ENCODE results near the gene CNOT4. TPM values are rescaled to one million over a fixed set of nuclear protein-coding genes. Genes with fewer than 3 reads are reported as not detected.

Gene CNOT4
- total RNA-seq, 1 experiment from 2014 or later, result 26.0 TPM

DNA sequence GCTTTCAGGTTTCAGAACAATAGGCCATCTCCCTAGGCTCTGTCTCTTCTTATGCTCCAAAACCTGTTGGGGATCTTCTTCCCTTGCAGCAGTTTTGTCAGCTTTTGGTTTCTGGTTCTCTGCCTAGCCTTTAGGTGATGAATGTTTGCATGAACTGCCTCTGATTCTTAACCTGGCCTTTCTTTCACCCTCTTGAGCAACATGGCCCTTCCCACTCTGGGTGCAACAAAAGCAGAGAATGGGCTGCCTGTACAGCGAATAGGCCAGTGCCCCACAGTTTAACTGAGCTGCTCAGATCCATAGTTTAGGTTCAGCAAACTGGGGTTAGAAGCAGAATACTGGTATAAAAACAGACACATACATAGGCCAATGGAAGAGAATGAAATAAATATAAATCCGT, 29.7 kb upstream of the CNOT4 start:
- H3K27me3 Mint-ChIP-seq (ENCODE audit: unreplicated experiment), result no peaks in the 10 kb centered on the region
- CTCF ChIA-PET, result interaction anchor here (0.5 kb wide), 1 partner anchor 91 kb away, joined by 3 read pairs; no protein-coding TSS in a partner anchor
- intact Hi-C loops (cut with micrococcal nuclease; ENCODE audit: unreplicated experiment), result no loop called here
- BruUV-seq (replicated peaks), result no TSS peak
- TF ChIP-seq, protein P1, sequence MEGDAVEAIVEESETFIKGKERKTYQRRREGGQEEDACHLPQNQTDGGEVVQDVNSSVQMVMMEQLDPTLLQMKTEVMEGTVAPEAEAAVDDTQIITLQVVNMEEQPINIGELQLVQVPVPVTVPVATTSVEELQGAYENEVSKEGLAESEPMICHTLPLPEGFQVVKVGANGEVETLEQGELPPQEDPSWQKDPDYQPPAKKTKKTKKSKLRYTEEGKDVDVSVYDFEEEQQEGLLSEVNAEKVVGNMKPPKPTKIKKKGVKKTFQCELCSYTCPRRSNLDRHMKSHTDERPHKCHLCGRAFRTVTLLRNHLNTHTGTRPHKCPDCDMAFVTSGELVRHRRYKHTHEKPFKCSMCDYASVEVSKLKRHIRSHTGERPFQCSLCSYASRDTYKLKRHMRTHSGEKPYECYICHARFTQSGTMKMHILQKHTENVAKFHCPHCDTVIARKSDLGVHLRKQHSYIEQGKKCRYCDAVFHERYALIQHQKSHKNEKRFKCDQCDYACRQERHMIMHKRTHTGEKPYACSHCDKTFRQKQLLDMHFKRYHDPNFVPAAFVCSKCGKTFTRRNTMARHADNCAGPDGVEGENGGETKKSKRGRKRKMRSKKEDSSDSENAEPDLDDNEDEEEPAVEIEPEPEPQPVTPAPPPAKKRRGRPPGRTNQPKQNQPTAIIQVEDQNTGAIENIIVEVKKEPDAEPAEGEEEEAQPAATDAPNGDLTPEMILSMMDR (IDR thresholded peaks at IDR 0.05; ENCODE audit: unreplicated experiment), result no peak
- no peaks in the 10 kb centered on the region for H3K9me3 Mint-ChIP-seq (ENCODE audit: low read depth, unreplicated experiment)
- DNase-seq, result no peak
- H3K36me3 Mint-ChIP-seq (ENCODE audit: insufficient read depth, unreplicated experiment), result no peaks in the 10 kb centered on the region
- H3K27ac Mint-ChIP-seq (ENCODE audit: unreplicated experiment), result no peak overlapping the region
- no peak overlapping the region for H3K4me3 Mint-ChIP-seq (ENCODE audit: low read depth, unreplicated experiment)
- no peaks in the 10 kb centered on the region for H3K4me1 Mint-ChIP-seq (ENCODE audit: low read depth, unreplicated experiment)

DNA sequence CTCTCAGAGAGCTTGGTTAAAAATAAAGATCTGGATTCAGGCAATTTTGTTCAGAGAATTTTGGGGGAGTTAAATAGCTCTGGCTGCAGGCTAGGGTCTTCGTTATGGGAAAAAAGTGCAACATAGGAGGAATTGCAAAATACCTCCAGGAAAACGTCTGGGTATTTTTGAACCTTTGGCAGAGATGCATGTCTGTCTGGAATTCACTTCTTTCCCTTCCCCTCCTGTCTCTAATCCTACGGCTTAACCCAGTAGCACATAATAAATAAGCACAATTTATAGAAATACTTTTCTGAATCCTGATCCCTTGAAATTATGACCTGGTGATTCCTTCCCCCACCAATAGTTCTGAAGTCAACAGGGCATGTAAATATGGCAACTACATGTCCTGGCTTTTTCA, 28.5 kb upstream of the CNOT4 start:
- Mint-ChIP-seq H3K4me3 (ENCODE audit: low read depth, unreplicated experiment) (no peak overlapping the region), H3K27me3 (ENCODE audit: unreplicated experiment) (no peaks in the 10 kb centered on the region), H3K27ac (ENCODE audit: unreplicated experiment) (no peak overlapping the region), H3K36me3 (ENCODE audit: insufficient read depth, unreplicated experiment) (no peaks in the 10 kb centered on the region), H3K4me1 (ENCODE audit: low read depth, unreplicated experiment) (no peaks in the 10 kb centered on the region), H3K9me3 (ENCODE audit: low read depth, unreplicated experiment) (no peaks in the 10 kb centered on the region)
- TF ChIP-seq, protein P1 (IDR thresholded peaks at IDR 0.05; ENCODE audit: unreplicated experiment), result no peak
- DNase-seq, result no peak
- intact Hi-C loops (cut with micrococcal nuclease; ENCODE audit: unreplicated experiment), result no loop called here
- BruUV-seq (replicated peaks), result no TSS peak
- CTCF ChIA-PET, result no interaction called here

DNA sequence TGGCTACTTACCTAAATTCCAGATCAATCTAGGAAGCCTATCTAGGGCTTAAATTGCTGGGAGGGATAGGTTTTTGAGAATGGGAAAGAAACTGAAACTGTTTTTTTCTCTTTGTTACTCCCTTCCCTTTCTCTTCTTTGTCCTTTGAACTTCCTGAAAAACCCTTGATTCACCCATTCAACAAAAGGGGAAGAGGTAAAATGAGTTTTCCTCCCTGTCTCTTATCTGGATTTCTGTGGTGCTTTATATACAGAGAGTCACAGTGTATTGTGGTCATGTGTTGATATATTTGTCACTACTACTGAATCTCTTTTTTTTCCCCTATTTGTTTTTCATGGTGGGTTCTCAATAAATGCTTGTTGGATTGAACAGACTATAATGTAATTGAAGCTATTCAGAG, 28.0 kb upstream of the CNOT4 start:
- no peaks in the 10 kb centered on the region for H3K27me3 Mint-ChIP-seq (ENCODE audit: unreplicated experiment)
- CTCF ChIA-PET, result no interaction called here
- no peak overlapping the region for H3K4me3 Mint-ChIP-seq (ENCODE audit: low read depth, unreplicated experiment)
- no peak for DNase-seq
- TF ChIP-seq, protein P1 (IDR thresholded peaks at IDR 0.05; ENCODE audit: unreplicated experiment), result no peak
- intact Hi-C loops (cut with micrococcal nuclease; ENCODE audit: unreplicated experiment), result no loop called here
- H3K27ac Mint-ChIP-seq (ENCODE audit: unreplicated experiment), result no peak overlapping the region
- no peaks in the 10 kb centered on the region for H3K4me1 Mint-ChIP-seq (ENCODE audit: low read depth, unreplicated experiment)
- H3K9me3 Mint-ChIP-seq (ENCODE audit: low read depth, unreplicated experiment), result no peaks in the 10 kb centered on the region
- H3K36me3 Mint-ChIP-seq (ENCODE audit: insufficient read depth, unreplicated experiment), result no peaks in the 10 kb centered on the region
- BruUV-seq (replicated peaks), result no TSS peak

DNA sequence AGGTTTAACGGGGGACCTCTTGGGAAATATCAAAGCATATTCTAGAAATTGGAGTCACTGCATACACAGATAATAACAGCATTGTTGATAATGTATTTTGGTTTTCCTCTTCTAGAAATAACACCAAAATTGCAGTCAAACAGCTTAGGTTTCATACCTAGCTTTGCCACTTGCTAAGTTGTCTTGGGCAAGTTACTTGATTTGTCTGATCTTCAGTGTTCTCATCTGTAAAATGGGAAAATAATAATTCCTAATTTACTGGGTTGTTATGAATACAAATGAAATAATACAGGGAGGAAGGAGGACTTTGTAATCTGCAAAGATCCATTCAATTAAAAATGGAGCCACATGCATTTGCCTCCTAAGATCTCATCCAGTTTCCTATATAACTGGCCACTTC, 27.6 kb upstream of the CNOT4 start:
- intact Hi-C loops (cut with micrococcal nuclease; ENCODE audit: unreplicated experiment), result no loop called here
- Mint-ChIP-seq H3K27me3 (ENCODE audit: unreplicated experiment) (no peaks in the 10 kb centered on the region), H3K4me1 (ENCODE audit: low read depth, unreplicated experiment) (no peaks in the 10 kb centered on the region), H3K27ac (ENCODE audit: unreplicated experiment) (no peak overlapping the region), H3K4me3 (ENCODE audit: low read depth, unreplicated experiment) (no peak overlapping the region), H3K9me3 (ENCODE audit: low read depth, unreplicated experiment) (no peaks in the 10 kb centered on the region), H3K36me3 (ENCODE audit: insufficient read depth, unreplicated experiment) (no peaks in the 10 kb centered on the region)
- CTCF ChIA-PET, result no interaction called here
- TF ChIP-seq, protein P1 (IDR thresholded peaks at IDR 0.05; ENCODE audit: unreplicated experiment), result no peak
- no TSS peak for BruUV-seq (replicated peaks)
- DNase-seq, result no peak

All from Calu3 (cell line).